ENCODE measurements around the gene ZNF469.

- no peak for TF ChIP-seq CTCF (conservative IDR thresholded peaks at IDR 0.05)
- no peak for TF ChIP-seq ZFX (IDR thresholded peaks at IDR 0.05)
These were observed 15.6 kb downstream of the ZNF469 start for GRCh38 chr16:88398170-88398873.

Data from C4-2B (cell line).